Testis (tissue), 3 donors: ENCODE measurements around the gene INPPL1. TPM values are rescaled to one million over a fixed set of nuclear protein-coding genes. Genes with fewer than 3 reads are reported as not detected.

Experiments used
- DNase-seq: peaks from one replicate; pipeline ENCODE4 v3.0.0-alpha.2; 2019
- H3K27ac ChIP-seq, 2 donors: fragments of 200-600 bp; sonication (generic); one replicate each; pipeline ENCODE4 v1.5.1; 2019
- H3K27me3 ChIP-seq: fragments of 200-600 bp; sonication (generic); one replicate; pipeline ENCODE4 v1.5.1; 2019
- H3K36me3 ChIP-seq: fragments of 200-600 bp; sonication (generic); one replicate; pipeline ENCODE4 v1.5.1; 2017; ENCODE audit warnings: low read depth; ENCODE audit errors: missing control alignments
- H3K4me1 ChIP-seq: fragments of 200-600 bp; sonication (generic); one replicate; pipeline ENCODE4 v1.5.1; 2019
- H3K4me3 ChIP-seq, 2 donors: fragments of 200-600 bp; sonication (generic); one replicate each; pipeline ENCODE4 v1.5.1; 2017 to 2019
- H3K9me3 ChIP-seq: fragments of 200-600 bp; sonication (generic); one replicate; pipeline ENCODE4 v1.5.1; 2017
- CTCF ChIP-seq, 3 experiments: fragments of 450-650 bp in 2 of 3; fragments of 200-600 bp in 1 of 3; sonication (generic) in 1 of 3; IDR thresholded peaks; one replicate each; pipeline ENCODE4 v1.5.1; 2016 to 2019; ENCODE audit warnings: antibody characterized with exemption in 3 of 3, mild to moderate bottlenecking in 2 of 3, moderate library complexity in 1 of 3
- POLR2A ChIP-seq: fragments of 450-650 bp; IDR thresholded peaks from one replicate; pipeline ENCODE4 v1.6.1; 2017; ENCODE audit warnings: antibody characterized with exemption, mild to moderate bottlenecking, moderate library complexity
- WGBS, 2 donors: methylation state at CpG; one replicate each; pipeline ENCODE4 v1.1.5; 2018; 5-methylcytosine and 5-hydroxymethylcytosine counted together
- intact Hi-C: fragments of 100-400 bp; cut with DNase I; formaldehyde crosslinking; loops from one replicate; pipeline ENCODE4 v1.15.1; 2023; ENCODE audit warnings: low total_unique reads
- polyA plus RNA-seq: library from polyadenylated mRNA; stranded (reverse); fragments of 350-450 nt; fragmentation: Illumina TruSeq; extraction: RNeasy Lipid Tissue Mini Kit (QIAGEN cat#74804); gene quantifications from one replicate; pipeline ENCODE4 v1.2.3, GENCODE V29; 2014; ENCODE audit warnings: low read depth, low replicate concordance; ENCODE audit not compliant: insufficient read depth
- total RNA-seq, 2 donors: library from RNA; depleted of rRNA; stranded (reverse); fragments of >200 nt; gene quantifications; one replicate each; pipeline ENCODE4 v1.2.3, GENCODE V29; 2016

Gene INPPL1
- total and polyA plus RNA-seq, 3 donors from 2014 or later: 48.1 to 132 (median 120) TPM

DNA sequence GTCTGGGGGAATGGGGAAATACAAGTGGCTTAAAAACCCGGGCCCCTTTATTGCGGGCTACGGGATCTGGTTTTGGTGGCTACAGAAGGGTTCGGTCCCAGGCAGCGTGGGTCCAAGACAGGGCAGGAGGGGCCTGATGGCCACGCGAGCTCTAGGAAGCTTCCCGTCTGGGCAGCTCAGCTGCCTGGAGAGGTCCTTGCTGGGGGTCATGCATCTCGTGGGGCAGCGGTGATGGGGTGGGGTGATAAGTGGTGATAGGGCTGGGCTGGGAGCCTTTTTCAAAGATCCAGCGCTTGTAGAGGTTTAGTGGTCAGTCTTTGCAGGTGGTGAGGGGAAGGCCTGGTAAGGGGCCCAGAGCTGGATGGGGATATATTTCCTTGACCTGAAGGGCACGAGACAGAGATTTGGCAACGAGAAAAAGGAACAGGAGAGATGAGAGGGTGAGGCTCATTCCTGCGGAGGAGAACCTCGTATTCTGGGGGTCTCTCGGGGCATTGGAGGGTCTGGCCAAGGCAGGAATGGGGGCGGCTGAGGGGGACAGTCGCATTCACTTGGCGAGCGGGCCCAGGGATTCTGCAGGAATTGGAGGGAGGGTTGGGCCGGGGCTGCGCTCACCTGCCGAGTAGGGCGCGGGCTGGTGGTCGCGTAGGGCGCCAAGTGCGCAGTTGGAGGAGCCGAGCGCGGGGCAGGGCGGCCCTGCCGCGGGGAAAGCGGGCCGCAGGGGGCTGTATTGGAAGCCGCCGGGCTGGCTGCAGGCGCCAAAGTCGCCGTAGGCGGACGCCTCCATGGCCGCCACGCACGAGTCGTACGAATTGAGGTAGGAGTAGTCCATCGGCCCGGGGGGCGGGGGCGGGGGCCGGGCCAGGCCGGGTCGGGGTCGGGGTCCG, 18.8 kb downstream of the INPPL1 start:
- peaks cover 4% of the 10 kb centered on the region for H3K27me3 ChIP-seq
- intact Hi-C loops: no loop called here
- H3K36me3 ChIP-seq: no peaks in the 10 kb centered on the region
- H3K27ac ChIP-seq: no peak overlapping the region
- H3K4me3 ChIP-seq: peak overlapping the region; percentile 29 to 55
- peaks cover 15% of the 10 kb centered on the region for H3K4me1 ChIP-seq
- no peak for TF ChIP-seq POLR2A
- no peak for TF ChIP-seq CTCF (IDR thresholded peaks at IDR 0.05)
- no peak for DNase-seq
- WGBS, 2 donors: 19 to 23% methylated on average over 35 to 41 of the region's 58 CpGs
- no peaks in the 10 kb centered on the region for H3K9me3 ChIP-seq

DNA sequence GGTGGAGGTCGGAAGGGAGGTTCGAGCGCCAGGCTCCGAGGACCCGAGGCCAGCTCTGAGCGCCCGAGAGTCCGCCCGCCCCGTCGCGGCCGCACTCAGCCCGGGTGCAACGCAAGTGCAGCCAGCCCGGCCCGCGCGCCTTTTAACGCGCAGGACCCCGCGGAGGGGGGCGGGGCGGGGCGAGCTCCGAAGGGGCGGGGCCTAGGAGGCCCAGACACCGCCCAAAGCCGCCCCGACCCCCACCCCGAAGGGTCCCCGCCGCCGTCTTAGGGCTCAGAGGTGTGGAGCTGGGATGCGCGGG, 19.4 kb downstream of the INPPL1 start, which contains the start of gene PHOX2A:
TSS of gene PHOX2A (minus strand) at position 117 of the 301 bp plus-strand sequence. CDS start 172 bp downstream, outside the sequence.
- Histone ChIP-seq H3K36me3 (no peaks in the 10 kb centered on the region), H3K9me3 (no peaks in the 10 kb centered on the region), H3K4me3 (peak within 1 kb of the TSS; percentile 29 to 55), H3K27ac (no peak within 1 kb of the TSS), H3K4me1 (peaks cover 15% of the 10 kb centered on the region), H3K27me3 (peaks cover 4% of the 10 kb centered on the region)
- no peak for TF ChIP-seq POLR2A
- TF ChIP-seq CTCF (IDR thresholded peaks at IDR 0.05): no peak
- DNase-seq: no peak
- 1 to 4% methylated on average over 4 to 22 of the region's 37 CpGs for WGBS, 2 donors
- intact Hi-C loops: no loop called here

GRCh38 chr11:72244361-72245262, 20.0 kb downstream of the INPPL1 start:
- Histone ChIP-seq H3K27ac (no peak overlapping the region), H3K27me3 (peaks cover 4% of the 10 kb centered on the region), H3K36me3 (no peaks in the 10 kb centered on the region), H3K4me1 (peaks cover 12% of the 10 kb centered on the region), H3K9me3 (no peaks in the 10 kb centered on the region), H3K4me3 (peak overlapping the region; percentile 29 to 55)
- WGBS, 2 donors: 5% methylated on average over 39 to 46 of the region's 46 CpGs
- no peak for DNase-seq
- no peak for TF ChIP-seq POLR2A
- intact Hi-C loops: no loop called here

- no peaks in the 10 kb centered on the region for H3K36me3 ChIP-seq
- no peaks in the 10 kb centered on the region for H3K9me3 ChIP-seq
- DNase-seq: no peak
- intact Hi-C loops: no loop called here
- TF ChIP-seq CTCF (IDR thresholded peaks at IDR 0.05): no peak
- TF ChIP-seq POLR2A: no peak
- H3K4me1 ChIP-seq: peaks cover 8% of the 10 kb centered on the region
- no peak overlapping the region for H3K4me3 ChIP-seq
- peaks cover 4% of the 10 kb centered on the region for H3K27me3 ChIP-seq
- H3K27ac ChIP-seq: no peak overlapping the region
- 12 to 27% methylated on average over 14 to 19 of the region's 19 CpGs for WGBS, 2 donors
Measured at GRCh38 chr11:72245263-72245816, 20.8 kb downstream of the INPPL1 start.

DNA sequence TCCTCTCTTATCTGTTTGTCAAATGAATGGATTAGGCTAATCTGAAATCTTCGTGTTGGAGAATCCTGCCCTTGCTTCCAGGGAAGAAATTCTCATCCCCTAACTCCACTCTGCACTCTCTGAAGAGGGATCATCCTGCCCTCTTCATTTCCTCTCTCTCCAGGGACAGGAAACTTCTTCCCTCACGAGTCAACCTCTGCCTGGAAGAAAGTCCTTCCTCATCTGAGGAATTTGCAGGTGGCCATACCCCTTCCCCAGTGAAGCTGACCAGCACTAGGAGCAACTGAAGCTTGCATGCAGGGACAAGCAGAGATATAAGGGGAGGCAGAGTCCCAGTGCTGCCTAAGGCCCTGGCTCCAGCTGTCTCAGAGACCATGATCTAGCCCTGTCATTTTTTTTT, 23.0 kb downstream of the INPPL1 start:
- H3K9me3 ChIP-seq: no peaks in the 10 kb centered on the region
- DNase-seq: no peak
- no peaks in the 10 kb centered on the region for H3K36me3 ChIP-seq
- no peak overlapping the region for H3K4me3 ChIP-seq
- intact Hi-C loops: no loop called here
- 53 to 70% methylated on average over 2 of the region's 2 CpGs for WGBS, 2 donors
- TF ChIP-seq CTCF (IDR thresholded peaks at IDR 0.05) (no peak), POLR2A (no peak)
- H3K4me1 ChIP-seq: peaks cover 4% of the 10 kb centered on the region
- no peak overlapping the region for H3K27ac ChIP-seq
- peaks cover 4% of the 10 kb centered on the region for H3K27me3 ChIP-seq
